Muscle of leg (tissue), 16 donors: Measurements from ENCODE around the gene PDCD1. TPM values are rescaled to one million over a fixed set of nuclear protein-coding genes. Genes with fewer than 3 reads are reported as not detected.
A peak's percentile ranks its signal among the peaks of the same experiment; 100 is the strongest.
"Not testable (repeated sequence)": the region's sequence is repeated elsewhere in the genome, so short reads cannot be mapped to it uniquely, and the experiment has no call there.

Experiments
- DNase-seq: peaks from one replicate; pipeline ENCODE4 v3.0.0; 2013
- H3K27ac ChIP-seq: one replicate; pipeline ENCODE4 v1.5.1; 2013; ENCODE audit warnings: mild to moderate bottlenecking, low read length, control low read depth
- H3K27me3 ChIP-seq: one replicate; pipeline ENCODE4 v1.6.1; 2013; ENCODE audit warnings: low read length; ENCODE audit not compliant: control insufficient read depth, insufficient read depth
- H3K36me3 ChIP-seq: one replicate; pipeline ENCODE4 v1.6.1; 2013; ENCODE audit warnings: low read length; ENCODE audit not compliant: control insufficient read depth, insufficient read depth
- H3K4me1 ChIP-seq: one replicate; pipeline ENCODE4 v1.6.1; 2013; ENCODE audit warnings: low read length; ENCODE audit not compliant: control insufficient read depth, insufficient read depth
- H3K4me3 ChIP-seq: one replicate; pipeline ENCODE4 v1.5.1; 2013; ENCODE audit warnings: low read length, control low read depth
- H3K9me3 ChIP-seq: replicated peaks from 2 replicates; pipeline ENCODE4 v1.6.1; 2013; ENCODE audit warnings: low read depth, low read length; ENCODE audit not compliant: control insufficient read depth
- WGBS: methylation state at CpG from one replicate; pipeline ENCODE4 v1.1.5; 2013; ENCODE audit warnings: missing lambda C conversion rate; ENCODE audit not compliant: insufficient coverage; 5-methylcytosine and 5-hydroxymethylcytosine counted together
- long read RNA-seq, 11 donors: transcript quantifications; one replicate each; lab custom pipeline, GENCODE V29; 2026
- polyA plus RNA-seq, 8 donors: library from polyadenylated mRNA; unstranded; fragments of 120-200 nt; gene quantifications; one replicate each; pipeline versions ENCODE4 v1.2.1 to v1.2.3, GENCODE V29; 2013; ENCODE audit warnings: inconsistent platforms in 1 of 8, low replicate concordance in 1 of 8; ENCODE audit not compliant: insufficient read length in 8 of 8, insufficient read depth in 1 of 8
- total RNA-seq: library from RNA; stranded (reverse); fragments of 120-200 nt; gene quantifications from one replicate; pipeline ENCODE4 v1.2.4, GENCODE V29; 2013

Gene PDCD1
- total RNA-seq (0.04 TPM), polyA plus RNA-seq (under 1 TPM in 6 of 8 donors, not detected in 2; 0.07 to 0.36 (median 0.10) TPM)
- long read RNA-seq, donor 1: 0 reads
- long read RNA-seq, donor 2: 0 reads
- long read RNA-seq, donor 3: 0 reads
- long read RNA-seq, donor 4: 0 reads
- long read RNA-seq, donor 5: 0 reads
- long read RNA-seq, donor 6: 0 reads
- long read RNA-seq, donor 7: 0 reads
- long read RNA-seq, donor 8: 0 reads
- long read RNA-seq, donor 9: 0 reads
- long read RNA-seq, donor 10: 0 reads
- long read RNA-seq, donor 11: 0 reads

- Histone ChIP-seq H3K9me3 (no peaks in the 10 kb centered on the region), H3K27me3 (peaks cover 20% of the 10 kb centered on the region), H3K4me1 (peaks cover 38% of the 10 kb centered on the region), H3K36me3 (no peaks in the 10 kb centered on the region), H3K27ac (peak within 1 kb of the TSS; percentile 84), H3K4me3 (no peak within 1 kb of the TSS)
- 71% methylated on average over 13 of the region's 28 CpGs for WGBS
- peak; percentile 27 for DNase-seq
Observed at GRCh38 chr2:241858206-241859016, at the start of gene PDCD1. PDCD1 (minus strand) TSS chr2:241858894; CDS start chr2:241858838, 56 bp downstream.

DNA sequence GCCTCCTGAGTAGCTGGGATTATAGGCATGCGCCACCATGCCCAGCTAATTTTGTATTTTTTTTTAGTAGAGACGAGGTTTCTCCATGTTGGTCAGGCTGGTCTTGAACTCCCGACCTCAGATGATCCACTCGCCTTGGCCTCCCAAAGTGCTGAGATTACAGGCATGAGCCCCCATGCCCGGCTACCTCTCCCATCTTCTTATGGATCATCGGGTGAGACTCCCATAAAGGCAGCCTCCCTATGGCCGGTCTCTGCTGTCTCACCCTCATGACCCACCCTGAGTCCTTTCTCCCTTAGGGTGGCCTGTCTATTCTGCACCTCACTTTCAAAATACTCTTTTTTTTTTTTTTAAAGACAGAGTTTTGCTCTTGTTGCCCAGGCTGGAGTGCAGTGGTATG, 49.1 kb upstream of the PDCD1 start:
- H3K27me3 ChIP-seq: not testable (repeated sequence)

DNA sequence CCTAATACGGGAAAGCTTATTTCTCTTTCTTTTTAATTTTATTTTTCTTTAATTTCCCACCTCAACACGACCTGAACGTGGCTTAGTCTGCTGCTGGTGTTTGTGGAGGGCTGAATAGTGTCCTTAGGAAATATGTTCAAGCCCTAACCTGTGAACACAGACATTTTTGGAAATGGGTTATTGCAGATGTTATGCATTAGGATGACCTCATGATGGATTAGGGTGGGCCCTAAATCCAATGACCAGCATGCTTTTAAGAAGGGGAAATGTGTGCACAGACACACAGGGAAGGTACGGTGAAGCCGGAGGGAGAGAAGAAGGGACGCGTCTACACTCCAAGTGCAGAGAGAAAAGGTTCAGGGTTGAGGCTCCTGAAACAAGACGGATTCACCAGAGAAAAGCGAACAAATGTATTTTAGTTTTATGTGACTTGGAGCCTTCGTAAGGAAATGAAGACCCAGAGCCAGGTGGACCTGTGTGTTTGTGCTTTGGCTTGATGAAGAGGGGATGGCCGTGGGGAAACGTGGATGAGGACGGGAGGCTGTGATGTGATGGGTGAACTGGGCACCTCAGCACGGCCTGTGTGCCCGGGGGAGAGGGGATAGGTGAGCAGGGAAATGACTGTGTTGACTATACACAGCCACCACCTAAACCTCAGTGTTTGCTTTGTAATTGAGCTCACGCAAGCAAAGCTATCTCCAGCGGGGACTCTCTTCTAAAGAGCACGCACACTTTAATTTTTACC, 48.3 kb upstream of the PDCD1 start:
- Histone ChIP-seq H3K27me3 (no peaks in the 10 kb centered on the region), H3K4me1 (no peaks in the 10 kb centered on the region), H3K9me3 (peaks cover under 1% of the 10 kb centered on the region), H3K36me3 (peaks cover 5% of the 10 kb centered on the region), H3K27ac (peak overlapping the region; percentile 65), H3K4me3 (no peak overlapping the region)
- 38% methylated on average over 9 of the region's 18 CpGs for WGBS
- peak; percentile 72 for DNase-seq

More for the DNA sequence above, 49.1 kb upstream of the PDCD1 start:
- not testable (repeated sequence) for H3K4me1 ChIP-seq, H3K27ac ChIP-seq, DNase-seq, H3K9me3 ChIP-seq, H3K4me3 ChIP-seq, H3K36me3 ChIP-seq
- 100% methylated on average over 5 of the region's 7 CpGs for WGBS

- 83% methylated on average over 1 of the region's 5 CpGs for WGBS
- peak overlapping the region; percentile 65 for H3K27ac ChIP-seq
- H3K27me3 ChIP-seq, H3K4me1 ChIP-seq, H3K4me3 ChIP-seq, H3K9me3 ChIP-seq, DNase-seq, H3K36me3 ChIP-seq: not testable (repeated sequence)
Observed at GRCh38 chr2:241906378-241906770, 47.7 kb upstream of the PDCD1 start.

GRCh38 chr2:241905716-241906377, 47.2 kb upstream of the PDCD1 start:
- Histone ChIP-seq H3K4me3 (no peak overlapping the region), H3K9me3 (no peaks in the 10 kb centered on the region), H3K27ac (peak overlapping the region; percentile 65), H3K27me3 (no peaks in the 10 kb centered on the region), H3K4me1 (peaks cover 3% of the 10 kb centered on the region), H3K36me3 (peaks cover 8% of the 10 kb centered on the region)
- no peak for DNase-seq
- 81% methylated on average over 13 of the region's 14 CpGs for WGBS

DNA sequence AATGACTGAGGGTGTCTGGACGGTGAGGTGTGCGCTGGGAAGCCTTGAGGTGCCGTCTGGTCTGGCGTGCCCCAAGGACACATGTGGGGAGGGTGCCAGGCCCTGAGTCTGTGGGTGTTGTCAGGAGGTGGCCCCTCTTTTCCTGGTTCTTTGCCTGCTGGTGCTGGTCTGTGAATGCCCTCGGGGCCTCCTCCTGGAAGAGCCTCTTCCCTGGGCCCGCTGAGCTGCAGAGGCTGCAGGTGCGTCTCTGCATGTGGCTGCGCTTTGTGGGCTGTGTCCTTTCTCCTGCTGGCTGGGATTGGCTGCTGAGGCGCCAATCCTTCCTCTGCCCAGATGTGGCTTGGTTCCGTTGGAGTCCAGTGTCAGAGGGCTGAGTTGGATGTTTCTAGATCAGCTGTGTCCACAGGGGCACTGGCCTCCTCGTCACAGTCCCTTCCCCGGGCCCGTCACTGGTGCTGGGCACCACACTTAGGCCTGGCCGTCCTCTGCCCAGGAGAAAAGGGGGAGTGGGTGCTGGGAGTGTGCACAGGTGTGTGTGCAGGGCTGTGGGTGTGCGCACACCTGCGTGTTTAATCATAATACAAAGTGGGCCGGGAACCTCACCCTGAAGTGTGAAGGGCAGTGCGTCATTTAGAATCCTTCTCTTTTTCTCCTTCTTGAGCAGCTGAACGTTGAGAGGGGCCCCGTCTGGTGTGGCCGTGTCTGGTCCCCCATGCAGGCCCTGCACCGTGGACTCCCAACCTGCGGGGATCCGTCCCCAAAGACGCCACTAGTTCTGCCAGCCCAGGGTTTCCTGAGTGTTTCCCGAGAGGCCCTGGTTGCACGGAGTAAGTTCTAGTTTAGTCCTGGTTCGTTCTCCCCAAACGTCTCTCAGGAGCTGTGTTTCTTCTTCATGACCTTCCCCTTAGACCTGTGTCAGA, 46.4 kb upstream of the PDCD1 start:
- Histone ChIP-seq H3K27ac (no peak overlapping the region), H3K27me3 (no peaks in the 10 kb centered on the region), H3K4me3 (no peak overlapping the region), H3K4me1 (peaks cover 11% of the 10 kb centered on the region), H3K36me3 (peaks cover 8% of the 10 kb centered on the region), H3K9me3 (no peaks in the 10 kb centered on the region)
- WGBS: 83% methylated on average over 20 of the region's 29 CpGs
- no peak for DNase-seq

- DNase-seq: no peak
- H3K36me3 ChIP-seq: peaks cover 3% of the 10 kb centered on the region
- 84% methylated on average over 8 of the region's 19 CpGs for WGBS
- H3K27me3 ChIP-seq: no peaks in the 10 kb centered on the region
- H3K4me3 ChIP-seq: no peak overlapping the region
- H3K4me1 ChIP-seq: peaks cover 20% of the 10 kb centered on the region
- no peak overlapping the region for H3K27ac ChIP-seq
- no peaks in the 10 kb centered on the region for H3K9me3 ChIP-seq
Observed at GRCh38 chr2:241904011-241904718, 45.5 kb upstream of the PDCD1 start.

- Histone ChIP-seq H3K27ac (no peak overlapping the region), H3K9me3 (no peaks in the 10 kb centered on the region), H3K27me3 (no peaks in the 10 kb centered on the region), H3K4me3 (no peak overlapping the region), H3K4me1 (peaks cover 28% of the 10 kb centered on the region), H3K36me3 (peaks cover 3% of the 10 kb centered on the region)
- 80% methylated on average over 31 of the region's 40 CpGs for whole genome bisulfite sequencing
- no peak for DNase-seq
Observed at GRCh38 chr2:241903121-241904010, 44.7 kb upstream of the PDCD1 start.
